GM12892 (cell line): ENCODE data around the gene TBCEL.

Source experiments
- DNase-seq: peaks from one replicate; pipeline ENCODE4 v3.0.0; 2011; ENCODE audit not compliant: insufficient read length
- FAIRE-seq: peaks from 2 replicates; lab custom pipeline; 2011; peaks lifted over from hg19 to GRCh38; lab: Jason Lieb, UNC
- POLR2A ChIP-seq: IDR thresholded peaks from 2 replicates; pipeline ENCODE4 v1.6.1; 2011; ENCODE audit warnings: low read depth, low read length, control low read depth
- POLR2AphosphoS5 ChIP-seq: IDR thresholded peaks from 2 replicates; pipeline ENCODE4 v1.6.1; 2011; ENCODE audit warnings: low read depth, low read length, control low read depth
- TAF1 ChIP-seq: IDR thresholded peaks from 2 replicates; pipeline ENCODE4 v1.6.1; 2011; ENCODE audit warnings: low read depth, mild to moderate bottlenecking, control low read depth, low read length, borderline replicate concordance

The TBCEL gene

DNA sequence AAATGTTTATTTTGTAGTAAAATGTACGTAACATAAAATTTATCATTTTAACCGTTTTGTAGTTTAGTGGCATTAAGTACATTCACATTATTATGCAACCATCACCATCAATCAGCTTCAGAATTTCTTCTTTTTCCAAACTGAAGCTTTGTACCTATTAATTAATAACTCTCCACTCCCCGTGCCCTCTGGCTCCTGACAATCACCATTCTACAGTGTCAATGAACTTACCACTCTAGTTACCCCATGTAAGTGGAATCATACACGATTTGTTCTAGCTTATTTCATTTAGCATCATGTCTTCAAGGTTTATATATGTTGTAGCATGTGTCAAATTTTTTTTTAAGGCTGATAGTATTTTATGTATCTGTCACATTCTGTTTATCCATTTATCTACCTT is 9.7 kb downstream of the TBCEL start:
- no peak for TF ChIP-seq TAF1
- TF ChIP-seq POLR2AphosphoS5 = no peak
- TF ChIP-seq POLR2A = no peak
- no peak for DNase-seq
- FAIRE-seq = peak; percentile 36

DNA sequence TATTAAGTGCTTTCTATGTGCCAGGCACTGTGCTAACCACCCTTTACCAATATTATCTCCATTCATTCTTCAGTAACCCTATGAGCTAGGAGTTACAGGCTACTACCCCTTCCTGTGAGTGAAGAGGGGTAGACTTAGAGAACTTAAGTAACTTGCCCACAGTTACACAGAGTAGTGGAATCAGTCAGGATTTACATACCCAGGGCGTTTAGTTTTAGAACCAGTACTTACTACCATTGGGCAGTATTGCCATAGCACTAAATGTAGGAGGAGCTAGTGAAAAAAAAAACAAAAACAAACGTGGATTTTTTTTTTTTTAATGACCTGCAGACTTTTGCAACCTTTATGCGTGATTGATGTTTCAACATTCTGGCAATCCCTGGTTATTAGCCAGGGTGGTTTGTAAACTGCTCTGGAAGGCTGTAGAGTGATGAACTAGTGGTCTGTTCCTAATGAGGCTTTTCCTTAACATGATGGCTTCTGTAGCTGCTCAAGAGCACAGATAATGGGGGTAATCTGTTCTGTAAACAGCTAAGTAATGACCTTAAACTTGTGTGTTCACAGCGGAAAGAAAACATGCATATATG is 11.4 kb downstream of the TBCEL start:
- no peak for TF ChIP-seq TAF1
- no peak for TF ChIP-seq POLR2A
- TF ChIP-seq POLR2AphosphoS5 = no peak
- peak; percentile 57 for FAIRE-seq

DNA sequence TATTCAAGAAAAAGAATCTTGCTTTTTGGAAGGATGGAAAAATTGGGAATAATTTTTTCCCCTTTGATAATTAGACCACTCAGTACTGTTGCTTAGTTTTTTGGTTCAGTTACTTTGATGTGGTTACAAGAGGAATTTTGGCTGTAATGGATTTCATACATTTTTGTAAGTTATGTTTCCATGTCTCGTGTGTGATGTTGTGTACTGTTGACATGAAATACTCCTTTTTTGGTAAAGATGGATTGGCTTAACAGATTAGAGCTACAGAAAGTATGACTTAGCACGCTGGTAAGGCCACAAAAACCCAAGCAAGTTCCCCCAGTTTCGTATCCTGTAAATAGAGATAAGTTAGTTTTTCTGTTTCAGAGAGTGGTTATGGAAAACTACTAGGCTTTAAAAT is 11.9 kb downstream of the TBCEL start:
- FAIRE-seq (peak; percentile 91), DNase-seq (no peak)
- TF ChIP-seq POLR2A = no peak
- no peak for TF ChIP-seq POLR2AphosphoS5
- TF ChIP-seq TAF1 = no peak

More for the DNA sequence above, 11.4 kb downstream of the TBCEL start:
- DNase-seq = no peak

DNA sequence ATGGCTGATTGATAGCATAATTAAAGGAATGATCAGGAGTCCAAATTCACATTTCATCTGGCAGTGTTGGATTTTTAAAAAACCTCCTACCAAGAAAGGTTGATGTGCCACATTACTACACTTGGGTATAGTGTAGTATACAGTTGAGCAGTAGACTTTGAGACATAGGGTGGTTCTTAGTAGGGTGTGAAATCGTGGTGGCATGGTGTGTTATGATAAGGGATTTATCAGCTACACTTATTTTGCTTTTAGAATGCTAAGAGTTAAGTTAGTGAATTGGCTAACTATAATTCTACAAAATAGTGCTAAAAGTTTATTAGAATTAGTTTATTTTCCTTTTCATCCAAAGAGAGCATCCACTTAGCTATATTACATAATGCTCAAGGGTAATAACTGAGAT is 13.1 kb downstream of the TBCEL start:
- DNase-seq = no peak
- TF ChIP-seq POLR2AphosphoS5 (no peak), POLR2A (no peak), TAF1 (no peak)

DNA sequence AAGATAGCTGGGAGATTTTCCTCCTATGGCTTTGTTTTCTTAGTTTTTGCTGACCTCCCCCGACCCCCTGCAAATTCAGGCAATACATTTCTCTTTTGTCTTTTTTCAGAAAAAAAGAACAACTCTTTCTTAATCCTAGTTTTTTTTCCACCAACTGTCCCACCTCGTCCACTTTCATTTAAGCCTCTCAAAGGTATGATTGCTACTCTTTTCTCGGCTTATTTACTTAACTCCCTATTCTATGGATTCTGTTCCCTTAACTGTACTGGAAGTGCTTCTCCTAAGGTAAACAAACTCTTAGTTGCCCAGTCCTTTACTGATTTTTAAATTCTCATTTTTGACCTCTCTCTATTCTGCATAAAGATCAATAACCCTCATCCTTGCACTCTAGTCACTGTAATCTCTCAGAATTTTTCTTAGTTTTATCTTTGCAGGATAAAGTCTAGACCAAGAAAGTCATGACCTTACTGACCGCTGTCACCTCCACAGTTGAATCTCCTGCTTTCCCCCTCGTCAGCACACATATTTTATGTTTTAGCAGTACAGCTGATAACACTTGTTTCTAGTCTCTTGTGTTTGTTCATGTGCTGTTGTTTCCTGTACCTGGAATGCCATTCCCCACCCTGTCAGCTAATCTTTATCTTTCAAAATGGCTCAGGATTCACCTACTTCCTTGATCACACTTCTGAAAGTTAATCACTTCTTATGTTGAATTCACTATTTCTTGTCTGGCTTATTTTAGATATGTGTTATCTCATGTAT is 14.9 kb downstream of the TBCEL start:
- no peak for DNase-seq
- no peak for FAIRE-seq

More for the DNA sequence above, 13.1 kb downstream of the TBCEL start:
- FAIRE-seq = peak; percentile 76

DNA sequence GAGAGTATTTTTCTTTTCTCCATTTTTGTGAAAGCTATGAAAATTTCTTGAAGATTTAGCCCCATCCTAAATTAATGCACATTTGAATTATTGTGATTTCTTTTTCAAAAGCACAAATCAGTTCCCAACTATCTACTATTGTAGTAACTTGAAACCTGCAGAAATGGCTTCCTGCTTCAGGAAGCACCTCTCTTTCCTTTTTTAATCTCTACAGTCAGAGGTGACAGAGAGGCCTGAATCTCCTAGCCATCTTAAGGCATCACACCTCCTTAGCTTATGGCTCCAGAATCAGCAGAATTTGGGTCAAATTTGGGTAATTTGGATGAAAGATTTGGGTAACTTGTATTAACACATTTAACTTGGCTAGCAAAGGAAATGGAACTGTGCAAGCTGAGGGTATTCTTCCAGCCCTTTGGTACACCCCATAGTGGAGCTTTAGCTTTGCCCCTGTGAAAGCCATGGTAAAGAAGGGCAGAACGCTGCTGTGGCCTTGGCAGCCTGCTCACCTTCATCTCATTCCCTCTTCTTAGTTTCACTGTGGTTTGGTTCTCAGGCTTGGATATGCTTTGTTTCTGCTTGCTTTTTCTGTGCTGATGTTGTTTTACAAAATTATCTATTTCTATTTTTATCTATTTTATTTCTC is 16.2 kb downstream of the TBCEL start:
- TF ChIP-seq TAF1 = no peak
- DNase-seq (no peak), FAIRE-seq (no peak)

More for the DNA sequence above, 14.9 kb downstream of the TBCEL start:
- TF ChIP-seq POLR2A = no peak
- no peak for TF ChIP-seq TAF1

DNA sequence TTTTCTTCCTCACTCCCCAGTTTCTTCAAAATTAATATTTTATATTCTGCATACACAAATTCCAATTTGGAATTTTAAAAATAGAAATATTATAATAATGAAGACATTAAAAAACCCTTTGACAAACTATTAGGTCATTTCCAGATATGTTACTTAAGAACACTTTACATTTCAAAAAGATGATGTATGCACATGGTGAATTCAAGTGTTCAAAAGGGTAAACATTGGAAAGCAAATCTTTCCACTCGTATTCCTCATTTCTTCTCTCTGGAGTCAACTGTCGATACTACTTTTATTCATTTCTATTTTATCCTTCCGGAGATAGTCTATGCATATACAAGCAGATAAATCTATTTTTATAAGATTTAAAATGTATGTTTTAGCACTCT is 16.7 kb downstream of the TBCEL start:
- no peak for DNase-seq
- FAIRE-seq = no peak
- TF ChIP-seq POLR2AphosphoS5 (no peak), POLR2A (no peak), TAF1 (no peak)

DNA sequence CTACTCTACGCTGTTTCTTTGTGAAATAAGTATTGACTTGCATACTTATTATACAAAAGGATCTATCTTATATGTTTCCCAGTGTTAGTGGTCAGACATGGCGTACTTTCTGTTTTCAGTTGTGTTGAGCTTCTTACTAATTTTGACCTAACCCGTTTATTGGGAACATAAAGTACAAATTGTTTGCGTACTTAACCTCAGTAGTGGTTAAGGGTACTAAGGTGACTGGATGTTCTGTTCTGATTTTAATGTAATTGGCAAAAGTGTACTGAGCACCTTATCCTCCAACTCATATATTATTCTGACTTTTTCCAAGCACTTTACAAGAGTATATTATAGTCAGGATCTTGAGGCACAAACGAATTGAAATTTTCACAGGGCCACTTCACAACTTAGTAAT is 17.2 kb downstream of the TBCEL start:
- TF ChIP-seq TAF1 (no peak), POLR2AphosphoS5 (no peak), POLR2A (no peak)
- FAIRE-seq = peak; percentile 48

DNA sequence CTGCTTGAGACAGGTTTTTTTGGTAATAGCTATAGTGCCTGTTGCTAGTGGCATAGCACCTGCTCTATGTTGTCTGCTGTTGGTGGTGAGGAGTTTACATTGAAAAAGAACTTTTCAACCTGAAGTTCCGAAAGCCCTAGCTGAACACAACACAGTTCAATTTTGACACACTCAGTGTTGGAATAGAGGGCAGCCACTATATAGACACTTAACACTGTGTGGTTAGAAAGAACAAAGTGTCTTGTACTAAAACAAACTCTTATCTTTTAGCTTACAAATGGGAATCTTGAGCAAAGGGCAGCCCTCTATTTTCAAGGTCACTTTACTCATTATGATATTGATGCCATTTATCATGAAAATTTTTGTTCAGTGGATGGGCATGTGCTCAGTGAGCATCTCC is 18.4 kb downstream of the TBCEL start:
- DNase-seq (no peak), FAIRE-seq (peak; percentile 17)
- TF ChIP-seq TAF1 (no peak), POLR2AphosphoS5 (no peak), POLR2A (no peak)

More for the DNA sequence above, 17.2 kb downstream of the TBCEL start:
- no peak for DNase-seq

DNA sequence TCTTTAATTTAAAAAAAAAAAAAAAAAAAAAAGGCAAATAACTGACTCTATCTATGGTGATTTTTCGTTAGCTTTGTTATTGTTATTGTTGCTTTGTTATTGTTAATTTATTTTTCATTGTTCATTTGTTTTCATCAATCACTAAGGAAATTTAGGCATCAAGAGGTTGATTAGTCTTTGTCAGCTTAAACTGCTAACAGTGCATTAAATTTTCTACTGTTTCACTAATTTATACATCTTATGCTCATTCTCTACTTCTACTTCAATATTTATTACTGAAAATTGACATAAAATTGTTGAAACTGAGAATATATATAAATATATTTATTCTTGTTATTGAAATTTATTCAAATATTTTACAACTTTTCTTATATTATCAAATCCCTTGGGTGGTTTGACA is 24.0 kb downstream of the TBCEL start:
- FAIRE-seq (no peak), DNase-seq (no peak)
- TF ChIP-seq POLR2A (no peak), POLR2AphosphoS5 (no peak), TAF1 (no peak)

DNA sequence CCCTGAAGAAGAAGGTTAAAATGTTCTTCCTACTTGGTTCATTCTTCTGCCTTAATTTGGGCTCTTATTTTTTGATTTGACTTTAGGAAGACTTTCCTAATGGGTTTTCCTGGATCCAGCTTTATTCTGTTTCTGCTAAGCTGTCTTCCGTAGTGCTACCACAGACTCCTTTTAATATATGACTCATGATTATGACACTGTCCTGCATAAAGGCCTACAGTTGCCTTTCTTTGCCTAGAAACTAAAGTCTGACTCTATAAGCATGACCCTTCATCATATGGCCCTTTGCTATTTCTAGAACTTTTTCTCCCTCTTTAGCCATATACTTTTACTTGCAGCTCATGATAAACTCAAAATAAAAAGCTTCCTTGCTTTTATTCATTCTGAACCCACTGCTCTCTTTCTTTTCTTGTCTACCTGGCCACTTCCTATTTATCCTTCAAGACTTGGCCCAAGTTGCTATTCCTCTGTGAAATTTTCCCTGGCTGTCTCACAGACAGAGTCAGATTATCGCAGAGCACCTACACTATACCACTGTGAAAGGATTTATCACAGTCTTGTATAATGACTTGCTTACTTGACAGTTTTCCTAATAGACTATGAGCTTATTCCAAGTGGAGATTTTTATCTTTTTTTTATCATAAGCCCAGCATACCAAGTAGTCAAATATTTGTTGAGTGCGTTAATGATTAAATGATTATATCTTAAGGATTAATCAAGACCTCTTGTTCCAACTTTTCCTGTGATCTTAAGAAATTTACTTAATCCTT is 24.7 kb downstream of the TBCEL start:
- TF ChIP-seq POLR2A = no peak
- TF ChIP-seq POLR2AphosphoS5 = no peak
- FAIRE-seq = peak; percentile 73
- no peak for DNase-seq

DNA sequence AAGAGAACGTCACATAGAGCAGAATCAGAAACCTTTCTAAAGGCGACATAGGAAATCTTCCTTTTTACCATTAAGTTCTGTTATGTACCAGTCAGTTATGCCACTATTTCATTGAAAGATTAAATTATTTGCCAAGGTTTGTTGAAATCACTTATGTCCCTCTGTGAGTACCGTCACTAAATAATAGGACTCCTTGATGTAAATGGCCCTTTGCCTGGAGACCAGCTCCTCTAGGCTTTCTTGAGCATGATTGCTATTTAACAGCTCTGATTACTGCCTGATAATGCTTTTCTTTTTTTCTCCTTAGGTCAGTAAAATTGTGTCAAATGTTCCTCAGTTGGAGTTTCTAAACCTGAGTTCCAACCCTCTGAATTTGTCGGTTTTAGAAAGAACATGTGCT is 29.3 kb downstream of the TBCEL start:
- TF ChIP-seq POLR2AphosphoS5 (no peak), TAF1 (no peak), POLR2A (no peak)
- FAIRE-seq = peak; percentile 66
- no peak for DNase-seq
